ENCODE measurements around the gene ANKRD50.

Gene ANKRD50

GRCh38 chr4:124712372-124713184 lies at the start of gene ANKRD50:
ANKRD50 (minus strand) TSS chr4:124712732; CDS start chr4:124710511, 2,221 bp downstream.
- in situ Hi-C loops (cut with MboI; ENCODE audit: low sequenced_read_pairs), result no loop called here

DNA sequence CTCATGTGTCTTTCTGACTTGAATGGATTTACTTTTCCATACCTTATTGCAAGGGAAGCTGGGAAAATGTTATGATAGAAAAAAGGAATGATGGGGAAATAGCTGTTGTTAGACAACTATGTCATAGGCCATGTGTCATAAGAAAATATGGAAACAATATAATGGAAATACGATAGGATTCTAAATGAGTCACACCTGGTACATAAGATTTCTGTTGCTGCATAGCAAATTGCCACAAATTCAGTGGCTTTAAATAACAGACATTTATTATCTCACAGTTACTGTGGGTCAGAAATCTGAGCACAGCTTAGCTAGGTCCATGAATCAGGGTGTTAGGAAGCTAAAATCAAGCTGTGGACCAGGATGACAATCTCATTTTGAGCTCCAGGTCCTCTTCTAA lies 44.6 kb upstream of the ANKRD50 start:
- in situ Hi-C loops (cut with MboI; ENCODE audit: low sequenced_read_pairs), result no loop called here

GRCh38 chr4:124754681-124755080 lies 42.1 kb upstream of the ANKRD50 start:
- in situ Hi-C loops (cut with MboI; ENCODE audit: low sequenced_read_pairs), result no loop called here

DNA sequence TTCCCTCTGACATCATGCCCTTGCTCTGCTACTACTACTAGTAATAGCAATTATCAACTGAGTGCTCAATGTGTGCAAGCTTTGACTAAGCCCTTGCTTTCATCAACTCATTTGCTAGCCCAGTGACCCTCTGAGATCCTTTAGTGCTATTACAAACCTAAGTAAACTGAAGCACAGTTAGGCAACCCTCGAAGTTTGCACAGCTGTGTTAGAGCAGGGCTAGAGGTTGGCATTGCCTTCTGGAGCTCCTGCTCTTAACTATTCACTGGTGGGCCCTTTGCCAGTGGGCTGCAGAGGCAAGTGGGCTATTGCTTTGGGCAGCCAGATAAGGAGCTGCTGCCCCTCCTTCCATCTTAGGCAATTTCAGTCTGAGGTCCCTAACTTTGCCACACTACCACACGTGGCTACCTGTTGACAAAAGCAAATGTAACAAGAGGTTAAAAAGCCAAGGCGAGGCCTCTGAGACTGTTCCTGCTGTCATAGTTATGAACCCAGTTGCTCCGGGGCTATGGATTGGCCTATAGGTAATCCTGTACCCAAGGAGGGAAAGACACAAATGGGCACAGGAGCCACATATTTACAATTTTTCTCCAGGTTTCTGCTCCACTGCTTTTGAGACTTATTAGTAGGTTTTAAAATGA lies 41.5 kb upstream of the ANKRD50 start:
- in situ Hi-C loops (cut with MboI; ENCODE audit: low sequenced_read_pairs), result no loop called here

- in situ Hi-C loops (cut with MboI; ENCODE audit: low sequenced_read_pairs), result no loop called here
Measured at GRCh38 chr4:124749421-124749820, 36.9 kb upstream of the ANKRD50 start.

GRCh38 chr4:124748965-124749364 lies 36.4 kb upstream of the ANKRD50 start:
- in situ Hi-C loops (cut with MboI; ENCODE audit: low sequenced_read_pairs), result no loop called here

DNA sequence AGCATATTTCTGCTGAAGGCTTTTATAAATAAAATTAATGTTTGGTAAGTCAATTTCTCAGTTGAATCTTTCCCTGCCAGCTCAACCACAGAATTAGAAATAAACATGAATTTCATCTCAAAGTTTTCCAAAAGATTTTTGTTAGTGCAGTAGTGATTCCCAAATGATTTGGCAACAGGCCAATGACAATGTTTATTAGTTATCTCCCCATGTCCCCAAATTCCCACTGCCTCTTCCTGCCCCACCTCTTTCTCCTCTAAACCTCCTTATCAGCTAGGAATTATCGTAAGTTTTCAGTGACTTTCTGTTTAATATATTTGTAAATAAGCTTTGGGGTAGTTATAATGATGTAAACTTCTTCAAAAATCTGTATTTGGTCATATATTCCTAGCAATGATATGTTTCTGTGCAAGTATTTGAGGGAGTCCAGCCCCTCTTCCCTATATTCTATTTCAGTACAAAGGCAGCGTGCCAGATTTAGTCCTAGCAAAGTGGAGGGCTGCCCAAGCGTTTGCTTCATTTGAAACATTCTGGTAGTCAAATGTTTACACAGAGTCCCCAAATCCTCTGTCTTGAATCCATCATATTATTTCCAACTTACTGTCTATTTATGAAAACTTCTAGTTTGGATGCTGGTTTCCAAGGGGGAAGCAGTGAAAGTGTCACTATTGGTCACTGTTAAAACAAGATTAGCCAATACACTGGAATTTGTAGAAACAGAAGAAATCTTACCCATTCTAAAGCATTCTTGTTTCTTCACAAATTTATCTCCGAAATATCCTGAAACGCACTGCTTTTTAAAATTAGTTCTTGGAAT lies 33.7 kb upstream of the ANKRD50 start:
- in situ Hi-C loops (cut with MboI; ENCODE audit: low sequenced_read_pairs), result no loop called here

GRCh38 chr4:124743711-124744110 lies 31.2 kb upstream of the ANKRD50 start:
- in situ Hi-C loops (cut with MboI; ENCODE audit: low sequenced_read_pairs), result no loop called here

DNA sequence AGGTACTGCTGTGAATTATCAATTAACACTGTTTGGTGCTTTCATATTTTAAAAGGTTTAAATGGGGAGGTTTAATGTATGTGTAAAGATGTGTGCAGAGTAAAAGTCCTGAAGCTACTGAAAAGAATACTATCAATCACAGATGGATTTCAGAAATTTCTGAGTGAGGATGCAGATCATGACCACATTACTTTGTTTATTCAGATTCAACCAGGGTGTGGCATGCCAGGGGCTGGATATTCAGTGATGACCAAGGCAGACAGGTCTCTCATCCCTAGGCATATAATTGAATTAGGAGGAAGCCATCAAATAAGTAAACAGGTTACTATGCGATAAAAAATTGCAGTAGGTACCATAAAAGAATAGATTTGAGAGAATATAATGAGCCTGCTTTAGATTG lies 28.0 kb upstream of the ANKRD50 start:
- in situ Hi-C loops (cut with MboI; ENCODE audit: low sequenced_read_pairs), result no loop called here

DNA sequence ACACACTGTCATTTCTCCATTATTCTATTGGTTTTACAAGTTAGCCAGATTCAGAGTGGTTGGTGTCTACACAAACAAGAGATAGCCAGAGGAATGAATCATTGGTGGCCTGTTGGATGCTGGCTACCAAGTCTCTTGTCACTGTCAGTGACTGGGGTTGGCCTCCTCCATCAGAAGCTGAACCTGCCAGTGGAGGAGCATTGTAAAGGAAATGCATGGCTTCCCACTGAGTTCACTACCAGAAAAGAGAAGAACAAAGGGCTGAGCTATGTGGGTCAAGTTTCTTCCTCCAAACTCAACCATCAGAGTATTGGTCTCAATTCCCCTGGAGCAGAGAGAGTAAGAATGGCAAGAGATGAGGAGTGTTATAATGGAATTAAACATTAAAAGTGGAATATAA lies 26.5 kb upstream of the ANKRD50 start:
- in situ Hi-C loops (cut with MboI; ENCODE audit: low sequenced_read_pairs), result no loop called here

GRCh38 chr4:124737619-124738018 lies 25.1 kb upstream of the ANKRD50 start:
- in situ Hi-C loops (cut with MboI; ENCODE audit: low sequenced_read_pairs), result no loop called here

GRCh38 chr4:124736526-124736925 lies 24.0 kb upstream of the ANKRD50 start:
- in situ Hi-C loops (cut with MboI; ENCODE audit: low sequenced_read_pairs), result no loop called here

DNA sequence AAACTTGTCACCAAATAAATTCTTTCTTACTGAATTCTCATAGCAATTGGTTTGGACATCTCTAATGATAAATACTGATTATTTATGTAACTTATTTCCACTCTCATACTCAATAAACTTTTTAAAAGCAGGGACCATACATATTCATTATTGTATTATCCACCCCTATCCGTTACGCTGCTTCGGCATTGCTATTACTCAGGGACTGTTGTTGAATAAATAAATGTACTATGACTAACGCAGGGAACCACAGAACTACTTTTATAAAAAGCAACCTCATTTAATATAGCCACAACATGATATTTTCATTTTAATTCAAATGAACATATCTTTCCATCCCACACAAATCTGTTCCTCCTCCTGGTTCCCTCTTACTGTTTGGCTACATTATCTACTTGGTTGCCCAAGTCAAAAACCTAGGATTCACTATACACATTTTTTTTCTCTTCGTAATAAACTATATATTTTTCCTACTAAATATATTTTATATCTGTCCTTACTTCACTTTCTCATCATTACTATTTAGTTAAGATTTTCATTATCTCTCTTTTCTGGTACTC lies 14.9 kb upstream of the ANKRD50 start:
- in situ Hi-C loops (cut with MboI; ENCODE audit: low sequenced_read_pairs), result no loop called here

- in situ Hi-C loops (cut with MboI; ENCODE audit: low sequenced_read_pairs), result no loop called here
Measured at GRCh38 chr4:124726269-124726668, 13.7 kb upstream of the ANKRD50 start.

DNA sequence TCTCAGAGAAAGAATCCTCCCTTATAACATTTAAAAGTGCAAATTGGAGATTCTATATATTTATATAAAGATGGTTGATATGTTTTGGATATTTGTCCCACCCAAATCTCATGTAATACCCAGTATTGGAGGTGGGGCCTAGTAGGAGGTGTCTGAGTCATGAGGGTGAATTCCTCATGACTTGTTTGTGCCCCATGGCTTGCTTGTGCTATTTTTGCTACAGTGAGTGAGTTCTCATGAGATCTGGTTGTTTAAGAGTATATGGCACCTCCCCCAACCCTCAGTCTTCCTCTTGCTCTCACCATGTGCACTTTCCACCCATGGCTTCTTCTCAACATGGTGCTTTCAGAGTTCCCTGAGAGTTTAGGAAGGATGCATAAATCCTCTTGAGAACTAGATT lies 9.5 kb upstream of the ANKRD50 start:
- in situ Hi-C loops (cut with MboI; ENCODE audit: low sequenced_read_pairs), result no loop called here

- in situ Hi-C loops (cut with MboI; ENCODE audit: low sequenced_read_pairs), result no loop called here
Measured at GRCh38 chr4:124717101-124717500, 4.6 kb upstream of the ANKRD50 start.

DNA sequence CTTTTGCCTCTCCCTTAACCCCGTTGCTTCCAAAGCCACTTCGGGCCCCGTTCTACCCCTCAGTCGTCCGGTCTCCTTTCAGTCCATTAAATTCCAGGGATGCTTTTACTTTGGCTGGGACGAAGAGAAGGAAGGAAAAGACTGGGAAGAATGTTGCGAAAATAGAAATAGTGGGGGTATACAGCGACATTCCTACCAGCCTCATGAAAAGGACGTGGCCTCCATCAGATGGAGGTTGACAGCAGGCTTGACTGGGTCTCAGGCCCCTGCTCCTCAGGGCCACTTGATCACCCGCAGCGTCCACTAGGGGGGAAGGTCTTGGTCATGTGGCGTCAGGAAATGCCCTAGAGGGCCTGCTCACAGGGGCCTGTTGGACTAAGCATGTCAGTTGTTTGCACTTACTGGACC lies 657 bp upstream of the ANKRD50 start:
- in situ Hi-C loops (cut with MboI; ENCODE audit: low sequenced_read_pairs), result no loop called here

GRCh38 chr4:124711471-124712371 lies 811 bp downstream of the ANKRD50 start:
- in situ Hi-C loops (cut with MboI; ENCODE audit: low sequenced_read_pairs), result no loop called here

DNA sequence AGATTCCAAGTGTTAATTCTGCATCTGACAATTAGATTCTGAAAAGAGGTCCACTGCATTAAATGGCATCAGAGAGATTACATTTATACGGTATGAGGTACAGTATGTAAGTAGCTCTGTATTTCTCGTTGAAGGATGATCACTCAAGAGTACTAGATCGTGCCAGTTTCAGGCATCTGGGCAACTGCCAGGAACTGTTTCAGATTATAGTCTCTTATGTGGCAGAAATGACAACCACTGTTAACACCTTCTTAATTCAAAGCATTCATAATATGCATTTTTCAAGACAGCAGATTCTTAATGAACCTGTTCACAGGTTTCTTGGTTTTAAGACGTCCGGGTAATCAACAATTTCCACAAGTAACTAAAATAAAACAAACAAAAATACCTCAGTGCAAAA lies 1.6 kb downstream of the ANKRD50 start:
- in situ Hi-C loops (cut with MboI; ENCODE audit: low sequenced_read_pairs), result no loop called here

DNA sequence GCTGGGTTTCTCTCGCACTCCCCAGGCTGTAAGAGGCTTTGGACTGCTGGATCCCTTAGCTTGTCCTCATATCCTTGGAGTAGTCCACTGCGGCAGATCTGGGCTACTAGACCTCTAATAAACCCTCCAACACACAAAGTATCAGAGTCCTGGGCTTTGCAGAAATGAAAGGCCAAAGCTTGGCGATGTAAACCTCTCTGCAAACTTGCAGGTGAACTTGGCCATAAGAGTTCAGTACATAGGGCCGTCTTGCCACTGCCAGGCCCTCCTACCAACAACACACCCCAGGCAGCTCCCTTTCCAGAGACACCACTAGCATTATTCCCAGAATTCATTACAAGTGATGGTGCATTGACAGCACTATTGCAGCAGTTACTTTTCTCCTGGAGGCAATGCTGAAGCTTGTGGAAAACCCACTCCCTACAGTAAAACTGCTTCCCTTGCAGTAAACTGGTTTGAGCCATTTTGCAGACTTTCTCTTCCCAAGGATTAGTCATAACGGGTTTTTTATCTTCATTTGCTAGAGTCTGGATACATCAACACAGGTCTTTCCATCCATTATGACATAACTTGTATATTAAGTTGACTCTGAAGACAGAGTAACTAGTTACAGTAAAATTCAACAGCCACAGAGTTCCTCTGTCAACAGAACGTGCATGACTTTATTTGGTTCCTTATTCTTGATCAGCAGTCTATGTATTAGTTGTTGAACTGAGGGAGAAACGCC lies 2.4 kb downstream of the ANKRD50 start:
- in situ Hi-C loops (cut with MboI; ENCODE audit: low sequenced_read_pairs), result no loop called here
